H1 (cell line): Measurements from ENCODE around the gene KRT13. TPM values are rescaled to one million over a fixed set of nuclear protein-coding genes. Genes with fewer than 3 reads are reported as not detected.

ENCODE experiments used
- BRCA1 ChIP-seq: IDR thresholded peaks from 2 replicates; pipeline ENCODE4 v1.6.1; 2012; ENCODE audit warnings: low read depth, low read length, improper control_type of control experiment
- CTBP2 ChIP-seq: IDR thresholded peaks from 2 replicates; pipeline ENCODE4 v1.7.0; 2011; ENCODE audit warnings: borderline replicate concordance, mild to moderate bottlenecking, moderate library complexity, mixed read lengths, low read length; ENCODE audit not compliant: insufficient read depth, insufficient read length
- MAX ChIP-seq: IDR thresholded peaks from 2 replicates; pipeline ENCODE4 v1.6.1; 2012; ENCODE audit warnings: inconsistent platforms
- POLR2AphosphoS5 ChIP-seq: IDR thresholded peaks from 2 replicates; pipeline ENCODE4 v1.6.1; 2011; ENCODE audit warnings: low read depth, low read length
- YY1 ChIP-seq: IDR thresholded peaks from 2 replicates; pipeline ENCODE4 v1.6.1; 2011; ENCODE audit warnings: low read depth, mild to moderate bottlenecking, low read length
- polyA plus RNA-seq, 7 experiments: library from polyadenylated mRNA; depleted of rRNA in 3 of 7; stranded (reverse) in 5 of 7; unstranded in 2 of 7; fragments of >200 nt in 5 of 7; fragments of 200-250 nt in 2 of 7; gene quantifications; 1 replicate in 5 of 7; 2 replicates in 1 of 7; 4 replicates in 1 of 7; pipeline versions ENCODE4 v1.2.1 to v1.2.3, GENCODE V29; 2011 to 2013; ENCODE audit warnings: missing spikeins in 2 of 7, mixed read lengths in 2 of 7
- total RNA-seq: library from RNA; stranded (reverse); fragmentation: NEBNext Ultra II Directional; extraction: Animal tissue kit (Norgen Biotek cat#: 25700); gene quantifications from 2 replicates; pipeline ENCODE4 v1.2.1, GENCODE V29; 2021

The KRT13 gene
- total and polyA plus RNA-seq, 2 of the 8 experiments (the other 6 are each of a cell fraction or from before 2014, with no cell fraction given): 0.09 TPM; not detected in 1

DNA sequence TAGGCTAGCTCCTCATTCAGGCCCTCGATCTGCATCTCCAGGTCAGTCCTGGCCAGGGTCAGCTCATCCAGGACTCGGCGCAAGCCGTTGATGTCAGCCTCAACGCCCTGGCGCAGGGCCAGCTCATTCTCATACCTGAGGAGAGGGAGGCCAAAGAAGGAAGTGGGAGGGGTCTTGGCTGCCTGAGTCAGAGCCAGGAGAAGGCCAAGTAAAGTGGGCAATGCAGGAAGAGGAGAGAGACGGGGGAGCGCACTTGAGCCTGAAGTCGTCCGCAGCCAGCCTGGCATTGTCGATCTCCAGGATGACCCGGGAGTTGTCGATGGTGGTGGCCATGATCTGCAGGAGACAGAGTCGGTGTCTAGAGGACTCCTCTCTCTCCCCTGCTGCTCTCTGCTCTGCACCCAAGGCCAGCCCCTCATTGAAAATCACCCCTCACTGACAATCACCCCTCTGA lies 11.4 kb upstream of the KRT13 start (continued):
- TF ChIP-seq POLR2AphosphoS5: no peak
- no peak for TF ChIP-seq BRCA1
- TF ChIP-seq CTBP2: no peak
- no peak for TF ChIP-seq MAX
- TF ChIP-seq YY1: no peak
- TF ChIP-seq, all 59 proteins: peak for 0
